ENCODE data around the gene CANT1.

GRCh38 chr17:78946131-78946530 is 63.4 kb downstream of the CANT1 start:
- TF ChIP-seq, protein P1, sequence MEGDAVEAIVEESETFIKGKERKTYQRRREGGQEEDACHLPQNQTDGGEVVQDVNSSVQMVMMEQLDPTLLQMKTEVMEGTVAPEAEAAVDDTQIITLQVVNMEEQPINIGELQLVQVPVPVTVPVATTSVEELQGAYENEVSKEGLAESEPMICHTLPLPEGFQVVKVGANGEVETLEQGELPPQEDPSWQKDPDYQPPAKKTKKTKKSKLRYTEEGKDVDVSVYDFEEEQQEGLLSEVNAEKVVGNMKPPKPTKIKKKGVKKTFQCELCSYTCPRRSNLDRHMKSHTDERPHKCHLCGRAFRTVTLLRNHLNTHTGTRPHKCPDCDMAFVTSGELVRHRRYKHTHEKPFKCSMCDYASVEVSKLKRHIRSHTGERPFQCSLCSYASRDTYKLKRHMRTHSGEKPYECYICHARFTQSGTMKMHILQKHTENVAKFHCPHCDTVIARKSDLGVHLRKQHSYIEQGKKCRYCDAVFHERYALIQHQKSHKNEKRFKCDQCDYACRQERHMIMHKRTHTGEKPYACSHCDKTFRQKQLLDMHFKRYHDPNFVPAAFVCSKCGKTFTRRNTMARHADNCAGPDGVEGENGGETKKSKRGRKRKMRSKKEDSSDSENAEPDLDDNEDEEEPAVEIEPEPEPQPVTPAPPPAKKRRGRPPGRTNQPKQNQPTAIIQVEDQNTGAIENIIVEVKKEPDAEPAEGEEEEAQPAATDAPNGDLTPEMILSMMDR (IDR thresholded peaks at IDR 0.05): no peak
- no peak for TF ChIP-seq POLR2A (IDR thresholded peaks at IDR 0.05; ENCODE audit: low read depth)

Measured in esophagus muscularis mucosa (tissue), 3 donors.